Panc1 (cell line): ENCODE results near the gene TWF2. TPM values are rescaled to one million over a fixed set of nuclear protein-coding genes. Genes with fewer than 3 reads are reported as not detected.
"Not testable (repeated sequence)": the region's sequence is repeated elsewhere in the genome, so short reads cannot be mapped to it uniquely, and the experiment has no call there.

Source experiments
- ATAC-seq: fragments of 200-7000 bp; cut with Tn5 transposase; 2 replicates; pipeline ENCODE4 v1.9.1; 2020; ENCODE audit warnings: mild to moderate bottlenecking, moderate library complexity
- BruUV-seq: library from RNA; stranded (reverse); fragments of 400-500 nt; replicated peaks from 2 replicates; lab custom pipeline; 2021; lab: Mats Ljungman, UMichigan
- CTCF ChIA-PET: fragments of 300-600 bp; sonication (Branson Sonifier 250); formaldehyde crosslinking; loops from one replicate; lab custom pipeline; 2022; ENCODE audit warnings: antibody characterized with exemption; lab: Charles Lee
- POLR2A ChIA-PET: fragments of 300-600 bp; sonication (Branson Sonifier 250); formaldehyde crosslinking; loops from one replicate; lab custom pipeline; 2022; ENCODE audit warnings: antibody characterized with exemption; lab: Charles Lee
- DNase-seq: peaks from one replicate; pipeline ENCODE4 v3.0.0-alpha.2; 2010; ENCODE audit warnings: low read depth, low spot score
- H3K27ac ChIP-seq: 2 replicates; pipeline ENCODE4 v1.5.1; 2011; ENCODE audit warnings: mild to moderate bottlenecking, low read length, inconsistent platforms
- H3K27me3 ChIP-seq: fragments of 200-500 bp; sonication (Bioruptor generic); 2 replicates; pipeline ENCODE4 v1.6.0; 2014; ENCODE audit warnings: low read length, inconsistent platforms; ENCODE audit not compliant: control insufficient read depth, insufficient read depth
- H3K36me3 ChIP-seq: fragments of 200-500 bp; sonication (Bioruptor generic); 2 replicates; pipeline ENCODE4 v1.5.1; 2014; ENCODE audit warnings: inconsistent platforms, mild to moderate bottlenecking, low read length, moderate library complexity; ENCODE audit not compliant: control insufficient read depth, insufficient read depth
- H3K4me1 ChIP-seq: 2 replicates; pipeline ENCODE4 v1.5.1; 2011; ENCODE audit warnings: inconsistent platforms, mild to moderate bottlenecking, low read length, moderate library complexity; ENCODE audit not compliant: control insufficient read depth, insufficient read depth
- H3K4me3 ChIP-seq, 2 experiments: 2 replicates each; pipeline ENCODE4 v1.5.1; 2011 to 2012; ENCODE audit warnings: low read depth in 2 of 2, low read length in 2 of 2, mild to moderate bottlenecking in 2 of 2, inconsistent platforms in 1 of 2, moderate library complexity in 1 of 2
- H3K9me3 ChIP-seq: fragments of 200-500 bp; sonication (Bioruptor generic); 2 replicates; pipeline ENCODE4 v1.5.1; 2014; ENCODE audit warnings: low read depth, mild to moderate bottlenecking, inconsistent platforms, low read length, moderate library complexity; ENCODE audit not compliant: control insufficient read depth, insufficient read depth
- CTCF ChIP-seq: fragments of 450-650 bp; IDR thresholded peaks from 2 replicates; pipeline ENCODE4 v1.5.1; 2017; ENCODE audit warnings: mild to moderate bottlenecking
- POLR2AphosphoS5 ChIP-seq: IDR thresholded peaks from 2 replicates; pipeline ENCODE4 v1.6.1; 2012; ENCODE audit warnings: mild to moderate bottlenecking, low read depth, low read length, moderate library complexity
- SIN3A ChIP-seq: IDR thresholded peaks from 2 replicates; pipeline ENCODE4 v1.6.1; 2012; ENCODE audit warnings: low read depth, mild to moderate bottlenecking, low read length, moderate library complexity, borderline replicate concordance; ENCODE audit not compliant: insufficient read depth
- TCF7L2 ChIP-seq: IDR thresholded peaks from 2 replicates; pipeline ENCODE4 v1.6.1; 2011; ENCODE audit warnings: mild to moderate bottlenecking, low read depth, low read length, inconsistent platforms
- in situ Hi-C: cut with HindIII; loops from 2 replicates; pipeline ENCODE4 v1.10.0; 2016; ENCODE audit warnings: low sequenced_read_pairs, low pct_unique_long_range_greater_than_20kb
- intact Hi-C: fragments of 100-400 bp; cut with micrococcal nuclease; formaldehyde crosslinking; loops from one replicate; pipeline ENCODE4 v1.10.0; 2022; ENCODE audit not compliant: unreplicated experiment
- total RNA-seq: library from RNA; stranded (reverse); gene quantifications from one replicate; pipeline ENCODE4 v1.2.1, GENCODE V29; 2021; ENCODE audit not compliant: unreplicated experiment
- TF ChIP-seq, protein P1 (sequence below), 2 experiments: IDR thresholded peaks; 2 replicates each; pipeline ENCODE4 v1.6.1; 2011 to 2012; ENCODE audit warnings: low read depth in 2 of 2, control low read depth in 1 of 2, low read length in 1 of 2, mild to moderate bottlenecking in 1 of 2, moderate library complexity in 1 of 2; ENCODE audit not compliant: insufficient read depth in 1 of 2

TWF2 gene
- total RNA-seq, 1 experiment from 2014 or later: 51.9 TPM

GRCh38 chr3:52277972-52278509 is 39.1 kb upstream of the TWF2 start:
- Histone ChIP-seq H3K4me3 (peak overlapping the region; percentile 82 to 90), H3K9me3 (no peaks in the 10 kb centered on the region), H3K4me1 (peaks cover 25% of the 10 kb centered on the region), H3K27ac (peak overlapping the region; percentile 84), H3K27me3 (no peaks in the 10 kb centered on the region), H3K36me3 (peaks cover 4% of the 10 kb centered on the region; the same call in 1 of the 2 replicates)
- ATAC-seq: peak; percentile 88
- DNase-seq: no peak
- ChIA-PET CTCF (no interaction called here), POLR2A (interaction anchor here (0.6 to 0.7 kb wide), 3 partner anchors 37 to 121 kb away, joined by 3 to 4 read pairs (median 4); no protein-coding TSS in a partner anchor)
- intact Hi-C loops (no loop called here), in situ Hi-C loops (no loop called here)
- TF ChIP-seq CTCF (no peak; the same call in 1 of the 2 replicates), SIN3A (peak; percentile 42)
- no TSS peak for BruUV-seq

DNA sequence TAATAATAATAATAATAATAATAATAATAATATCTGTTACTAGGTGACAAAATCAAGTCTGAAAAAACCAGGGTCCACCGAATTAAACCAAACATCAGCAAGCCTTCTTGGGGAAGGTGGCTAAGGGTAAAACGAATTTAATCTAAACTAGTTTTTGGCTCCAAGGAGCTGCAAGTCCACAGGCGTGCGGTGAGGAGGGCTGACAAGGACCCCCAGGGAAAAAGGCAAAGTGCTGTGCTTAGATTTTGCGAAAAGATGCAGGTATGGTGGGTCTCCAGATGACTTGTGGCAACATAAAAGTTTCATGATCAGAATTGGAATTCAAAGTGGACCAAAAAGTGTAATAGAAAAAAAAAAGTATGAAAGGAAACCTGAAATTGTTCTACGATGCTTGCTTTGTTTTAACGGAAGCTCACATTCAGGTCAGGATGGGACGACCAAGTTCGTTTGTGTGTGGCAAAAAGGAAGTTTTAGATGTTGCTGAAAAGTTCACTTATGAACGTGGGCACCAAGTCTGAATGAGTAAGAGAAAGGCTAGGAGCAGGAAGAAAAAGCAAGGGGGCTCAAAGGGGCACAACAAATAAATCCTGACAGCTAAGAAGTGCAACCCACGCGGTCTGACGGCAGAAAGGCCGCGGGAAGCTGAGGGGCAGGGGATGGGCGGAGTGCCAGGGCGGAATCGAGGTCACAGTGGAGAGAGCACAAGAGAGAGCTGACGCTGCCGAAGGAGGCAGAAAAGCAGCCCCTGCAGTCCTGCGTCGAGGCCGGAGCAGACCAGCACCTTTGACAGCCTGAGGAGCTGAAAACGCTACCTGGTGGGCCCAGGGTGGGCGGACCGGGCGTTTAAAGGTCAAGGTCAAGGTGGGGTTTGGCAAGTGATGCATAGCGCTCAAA is 38.4 kb upstream of the TWF2 start:
- ATAC-seq: peak; percentile 24; the same call in 1 of the 2 replicates

GRCh38 chr3:52274781-52275180 is 35.8 kb upstream of the TWF2 start:
- POLR2A ChIA-PET, H3K27ac ChIP-seq, H3K4me3 ChIP-seq, H3K27me3 ChIP-seq, CTCF ChIA-PET, DNase-seq, BruUV-seq, ATAC-seq, H3K36me3 ChIP-seq, H3K9me3 ChIP-seq, intact Hi-C loops, in situ Hi-C loops: not testable (repeated sequence)
- H3K4me1 ChIP-seq: peaks cover 22% of the 10 kb centered on the region

More for the DNA sequence above, 38.4 kb upstream of the TWF2 start:
- ChIA-PET POLR2A (interaction anchor here (0.6 kb wide), 1 partner anchor 78 kb away, joined by 4 read pairs; no protein-coding TSS in a partner anchor), CTCF (no interaction called here)
- no peaks in the 10 kb centered on the region for H3K27me3 ChIP-seq
- H3K4me1 ChIP-seq: peaks cover 23% of the 10 kb centered on the region
- DNase-seq: no peak
- no TSS peak for BruUV-seq
- peak overlapping the region; percentile 84 for H3K27ac ChIP-seq
- in situ Hi-C loops (no loop called here), intact Hi-C loops (no loop called here)
- no peaks in the 10 kb centered on the region for H3K9me3 ChIP-seq
- H3K36me3 ChIP-seq: peaks cover 4% of the 10 kb centered on the region; the same call in 1 of the 2 replicates
- H3K4me3 ChIP-seq: peak overlapping the region; percentile 82 to 90
- TF ChIP-seq TCF7L2: no peak
- TF ChIP-seq, protein P1, sequence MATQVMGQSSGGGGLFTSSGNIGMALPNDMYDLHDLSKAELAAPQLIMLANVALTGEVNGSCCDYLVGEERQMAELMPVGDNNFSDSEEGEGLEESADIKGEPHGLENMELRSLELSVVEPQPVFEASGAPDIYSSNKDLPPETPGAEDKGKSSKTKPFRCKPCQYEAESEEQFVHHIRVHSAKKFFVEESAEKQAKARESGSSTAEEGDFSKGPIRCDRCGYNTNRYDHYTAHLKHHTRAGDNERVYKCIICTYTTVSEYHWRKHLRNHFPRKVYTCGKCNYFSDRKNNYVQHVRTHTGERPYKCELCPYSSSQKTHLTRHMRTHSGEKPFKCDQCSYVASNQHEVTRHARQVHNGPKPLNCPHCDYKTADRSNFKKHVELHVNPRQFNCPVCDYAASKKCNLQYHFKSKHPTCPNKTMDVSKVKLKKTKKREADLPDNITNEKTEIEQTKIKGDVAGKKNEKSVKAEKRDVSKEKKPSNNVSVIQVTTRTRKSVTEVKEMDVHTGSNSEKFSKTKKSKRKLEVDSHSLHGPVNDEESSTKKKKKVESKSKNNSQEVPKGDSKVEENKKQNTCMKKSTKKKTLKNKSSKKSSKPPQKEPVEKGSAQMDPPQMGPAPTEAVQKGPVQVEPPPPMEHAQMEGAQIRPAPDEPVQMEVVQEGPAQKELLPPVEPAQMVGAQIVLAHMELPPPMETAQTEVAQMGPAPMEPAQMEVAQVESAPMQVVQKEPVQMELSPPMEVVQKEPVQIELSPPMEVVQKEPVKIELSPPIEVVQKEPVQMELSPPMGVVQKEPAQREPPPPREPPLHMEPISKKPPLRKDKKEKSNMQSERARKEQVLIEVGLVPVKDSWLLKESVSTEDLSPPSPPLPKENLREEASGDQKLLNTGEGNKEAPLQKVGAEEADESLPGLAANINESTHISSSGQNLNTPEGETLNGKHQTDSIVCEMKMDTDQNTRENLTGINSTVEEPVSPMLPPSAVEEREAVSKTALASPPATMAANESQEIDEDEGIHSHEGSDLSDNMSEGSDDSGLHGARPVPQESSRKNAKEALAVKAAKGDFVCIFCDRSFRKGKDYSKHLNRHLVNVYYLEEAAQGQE (IDR thresholded peaks at IDR 0.05; ENCODE audit: insufficient read depth in 1 of 2, low read depth in 2 of 2, low read length in 1 of 2): no peak
- TF ChIP-seq CTCF: no peak
- TF ChIP-seq POLR2AphosphoS5: no peak
- no peak; the same call in 1 of the 2 replicates for TF ChIP-seq SIN3A
